ENCODE results near the gene RGP1.

- TF ChIP-seq, protein P1, sequence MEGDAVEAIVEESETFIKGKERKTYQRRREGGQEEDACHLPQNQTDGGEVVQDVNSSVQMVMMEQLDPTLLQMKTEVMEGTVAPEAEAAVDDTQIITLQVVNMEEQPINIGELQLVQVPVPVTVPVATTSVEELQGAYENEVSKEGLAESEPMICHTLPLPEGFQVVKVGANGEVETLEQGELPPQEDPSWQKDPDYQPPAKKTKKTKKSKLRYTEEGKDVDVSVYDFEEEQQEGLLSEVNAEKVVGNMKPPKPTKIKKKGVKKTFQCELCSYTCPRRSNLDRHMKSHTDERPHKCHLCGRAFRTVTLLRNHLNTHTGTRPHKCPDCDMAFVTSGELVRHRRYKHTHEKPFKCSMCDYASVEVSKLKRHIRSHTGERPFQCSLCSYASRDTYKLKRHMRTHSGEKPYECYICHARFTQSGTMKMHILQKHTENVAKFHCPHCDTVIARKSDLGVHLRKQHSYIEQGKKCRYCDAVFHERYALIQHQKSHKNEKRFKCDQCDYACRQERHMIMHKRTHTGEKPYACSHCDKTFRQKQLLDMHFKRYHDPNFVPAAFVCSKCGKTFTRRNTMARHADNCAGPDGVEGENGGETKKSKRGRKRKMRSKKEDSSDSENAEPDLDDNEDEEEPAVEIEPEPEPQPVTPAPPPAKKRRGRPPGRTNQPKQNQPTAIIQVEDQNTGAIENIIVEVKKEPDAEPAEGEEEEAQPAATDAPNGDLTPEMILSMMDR (IDR thresholded peaks at IDR 0.05), result no peak
- no peak for TF ChIP-seq POLR2A (IDR thresholded peaks at IDR 0.05)
These were observed 40.9 kb upstream of the RGP1 start for GRCh38 chr9:35708146-35708545.
